HG02678 (cell line): ENCODE results near the gene MRPL54.

Source experiments
- ATAC-seq: cut with Tn5 transposase; IDR thresholded peaks from one replicate; pipeline ENCODE4 v1.9.1; 2021; ENCODE audit warnings: mild to moderate bottlenecking, moderate library complexity; ENCODE audit not compliant: unreplicated experiment

The MRPL54 gene

GRCh38 chr19:3762501-3763459 is at the start of gene MRPL54:
MRPL54 (plus strand) TSS chr19:3762682; CDS start chr19:3762701, 19 bp downstream.
- peak; percentile 81 for ATAC-seq

- ATAC-seq: no peak
Measured at GRCh38 chr19:3716147-3716668, 46.3 kb upstream of the MRPL54 start.

DNA sequence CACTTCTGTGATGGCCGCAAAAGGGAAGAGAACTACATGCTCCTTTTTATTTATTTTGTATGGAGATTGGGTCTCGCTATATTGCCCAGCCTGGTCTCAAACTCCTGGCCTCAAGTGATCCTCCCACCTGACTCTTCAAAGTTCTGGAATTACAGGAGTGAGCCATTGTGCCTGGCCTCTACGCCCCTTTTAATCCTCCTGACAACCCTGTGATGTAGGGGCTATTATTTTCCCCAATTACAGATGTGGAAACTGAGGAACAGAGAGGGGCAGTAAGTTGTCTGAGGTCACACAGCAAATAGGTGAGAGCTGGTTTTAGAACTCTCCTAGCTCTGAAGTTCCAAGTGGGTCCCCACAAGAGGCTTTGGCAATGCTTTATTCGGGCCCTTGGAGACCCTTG is 42.6 kb upstream of the MRPL54 start:
- no peak for ATAC-seq

DNA sequence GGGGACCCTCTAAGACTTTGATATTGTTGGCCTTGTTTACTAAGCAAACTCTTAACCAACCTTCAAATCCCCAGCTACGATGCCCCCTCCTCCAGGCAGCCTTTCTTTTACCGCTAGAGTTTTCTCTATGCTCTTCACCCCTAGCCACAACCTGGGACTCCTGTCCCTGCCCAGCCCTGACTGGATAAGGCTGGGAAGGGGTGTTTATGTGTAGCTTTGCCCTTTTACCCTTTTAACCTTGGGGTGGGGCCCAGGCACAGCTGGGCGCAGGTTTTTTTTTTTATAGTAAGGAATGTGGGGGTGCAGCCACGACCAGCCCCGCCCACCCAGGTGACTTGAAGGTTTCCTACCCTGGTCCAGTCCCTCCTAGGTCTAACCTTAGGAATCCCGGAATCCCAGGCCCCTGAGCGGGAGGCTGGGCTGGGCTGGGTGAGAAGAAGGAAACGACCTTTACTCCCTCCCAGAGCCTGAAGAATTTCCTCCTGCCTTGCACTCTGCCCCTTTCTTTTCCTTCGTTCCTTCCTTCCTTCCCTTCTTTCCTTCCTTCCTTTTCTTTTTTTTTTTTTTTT is 42.0 kb upstream of the MRPL54 start:
- no peak for ATAC-seq

DNA sequence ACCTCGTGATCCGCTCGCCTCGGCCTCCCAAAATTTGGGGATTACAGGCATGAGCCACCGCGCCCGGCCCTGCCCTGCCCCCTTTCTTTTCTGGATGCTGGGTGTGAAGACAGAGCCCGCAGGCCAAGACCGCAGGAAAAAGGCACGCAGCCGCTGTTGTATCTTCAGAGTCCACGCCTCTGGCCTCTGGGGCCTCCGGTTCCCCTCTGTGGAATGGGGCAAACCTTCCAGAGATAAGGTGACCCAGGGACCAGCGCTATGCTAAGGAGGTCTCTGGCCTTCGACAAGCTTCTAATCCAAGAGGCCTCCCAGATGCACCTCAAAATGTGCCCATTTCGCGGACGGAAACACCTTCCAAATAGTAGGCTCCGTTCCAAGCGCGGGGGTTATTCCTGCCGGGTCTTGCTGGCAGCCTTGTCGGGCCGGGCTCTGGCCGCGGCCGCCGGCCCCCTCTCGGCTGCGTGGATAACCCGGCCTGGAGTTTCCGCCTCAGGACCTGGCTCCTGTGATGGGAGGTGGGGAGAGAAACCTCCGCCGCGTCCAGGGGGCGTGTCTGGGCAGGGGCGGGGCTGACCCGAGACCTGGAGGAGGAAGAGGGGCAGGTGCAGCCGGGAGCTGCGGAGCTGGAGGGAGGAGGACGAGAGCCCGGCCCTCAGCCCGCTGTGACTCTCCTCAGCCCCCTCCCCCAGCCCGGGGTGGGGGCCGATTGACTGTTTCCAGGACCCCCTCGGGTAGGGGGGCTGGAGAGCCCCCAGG is 41.2 kb upstream of the MRPL54 start:
- ATAC-seq: no peak

GRCh38 chr19:3721887-3722442 is 40.5 kb upstream of the MRPL54 start:
- ATAC-seq: no peak

- no peak for ATAC-seq
Measured at GRCh38 chr19:3722443-3723109, 39.9 kb upstream of the MRPL54 start.

- no peak for ATAC-seq
Measured at GRCh38 chr19:3723110-3723488, 39.4 kb upstream of the MRPL54 start.

DNA sequence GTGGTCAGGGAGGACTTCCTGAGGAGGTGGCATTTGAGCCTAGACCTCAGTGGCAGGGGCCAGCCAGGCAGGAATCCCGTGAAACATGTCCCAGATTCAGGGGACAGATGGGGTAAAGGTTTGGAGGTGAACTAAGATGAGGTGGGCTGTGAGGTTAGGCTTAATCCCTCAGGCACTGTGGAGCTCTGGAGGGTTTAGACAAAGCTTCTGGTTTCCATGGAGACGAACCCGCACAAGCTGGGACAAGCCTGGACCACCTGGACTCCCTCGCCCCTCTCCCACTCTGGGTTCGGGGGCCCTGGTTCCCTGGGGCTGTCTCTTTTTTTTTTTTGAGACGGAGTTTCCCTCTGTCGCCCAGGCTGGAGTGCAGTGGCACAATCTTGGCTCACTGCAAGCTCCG is 38.6 kb upstream of the MRPL54 start:
- no peak for ATAC-seq

GRCh38 chr19:3725121-3725520 is 37.4 kb upstream of the MRPL54 start:
- ATAC-seq: no peak

- no peak for ATAC-seq
Measured at GRCh38 chr19:3725640-3726310, 36.7 kb upstream of the MRPL54 start.

DNA sequence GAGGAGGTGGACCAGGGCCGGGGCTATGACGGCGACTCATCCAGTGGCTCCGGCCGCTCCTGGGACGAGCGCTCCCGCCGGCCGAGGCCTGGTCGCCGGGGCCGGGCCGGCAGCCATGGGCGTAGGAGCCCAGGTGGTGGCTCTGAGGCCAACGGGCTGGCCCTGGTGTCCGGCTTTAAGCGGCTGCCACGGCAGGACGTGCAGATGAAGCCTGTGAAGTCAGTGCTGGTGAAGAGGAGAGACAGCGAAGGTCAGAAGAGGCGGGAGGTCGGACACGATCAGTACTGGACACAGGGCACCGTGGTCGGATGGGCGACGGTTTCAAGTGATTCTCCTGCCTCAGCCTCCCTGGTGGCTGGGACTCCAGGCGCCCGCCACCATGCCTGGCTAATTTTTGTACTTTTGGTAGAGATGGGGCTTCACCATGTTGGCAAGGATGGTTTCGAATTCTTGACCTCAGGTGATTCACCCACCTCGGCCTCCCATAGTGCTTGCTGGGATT is 32.0 kb upstream of the MRPL54 start:
- no peak for ATAC-seq

DNA sequence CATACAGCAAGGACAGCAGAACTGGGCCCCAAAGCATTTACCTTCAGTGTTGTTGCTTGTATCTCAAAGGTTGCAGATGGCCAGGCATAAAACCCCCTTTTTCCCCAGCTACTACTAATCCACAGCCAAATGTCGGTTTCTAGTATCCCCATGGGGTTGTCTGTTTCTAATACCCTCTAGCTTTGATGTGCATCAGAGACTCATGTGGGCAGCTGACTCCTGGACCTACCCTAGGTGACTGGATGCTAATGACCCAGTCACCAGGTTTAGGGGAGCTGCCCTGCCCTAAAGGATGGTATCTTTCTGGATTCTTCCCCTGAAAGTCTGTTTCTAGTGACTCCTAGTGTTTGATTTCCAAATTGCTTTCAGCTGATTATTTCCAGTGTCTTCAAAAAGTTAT is 30.4 kb upstream of the MRPL54 start:
- no peak for ATAC-seq

- no peak for ATAC-seq
Measured at GRCh38 chr19:3733549-3734309, 28.8 kb upstream of the MRPL54 start.

DNA sequence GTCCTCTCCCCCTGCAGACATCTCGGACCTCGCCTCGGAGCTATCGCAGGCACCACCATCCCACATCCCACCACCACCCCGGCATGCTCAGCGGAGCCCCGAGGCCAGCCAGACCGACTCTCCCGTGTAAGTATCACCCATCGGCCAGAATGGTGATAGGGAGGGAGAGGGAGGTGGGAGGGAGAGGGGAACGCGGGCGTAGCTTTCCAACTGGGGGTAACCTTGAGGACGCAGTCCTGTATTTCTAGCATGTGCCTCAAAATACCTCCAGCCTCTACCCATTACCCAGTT is 28.2 kb upstream of the MRPL54 start:
- ATAC-seq: no peak

DNA sequence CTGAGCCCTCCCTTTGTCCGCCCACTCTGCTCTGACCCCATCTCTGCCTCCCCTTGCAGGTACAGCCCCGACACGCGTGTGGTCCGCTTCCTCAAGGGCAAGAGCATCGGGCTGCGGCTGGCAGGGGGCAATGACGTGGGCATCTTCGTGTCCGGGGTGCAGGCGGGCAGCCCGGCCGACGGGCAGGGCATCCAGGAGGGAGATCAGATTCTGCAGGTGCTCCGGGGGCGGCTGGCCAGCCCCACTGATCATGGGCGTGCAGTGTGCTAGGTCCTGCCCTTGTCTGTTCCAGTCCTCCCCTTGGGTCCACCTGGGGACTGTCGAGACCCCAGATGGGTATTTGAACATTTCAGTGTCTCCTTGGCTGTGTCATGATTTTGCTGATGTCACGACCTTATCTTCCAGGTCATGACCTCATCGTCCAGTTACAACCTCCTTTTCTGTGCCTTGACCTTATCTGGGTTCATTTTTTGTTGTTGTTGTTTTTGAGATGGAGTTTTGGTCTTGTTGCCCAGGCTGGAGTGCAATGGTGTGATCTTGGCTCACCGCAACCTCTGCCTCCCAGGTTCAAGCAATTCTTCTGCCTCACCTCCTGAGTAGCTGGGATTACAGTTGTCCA is 26.3 kb upstream of the MRPL54 start:
- ATAC-seq: no peak

GRCh38 chr19:3737487-3738205 is 24.8 kb upstream of the MRPL54 start:
- no peak for ATAC-seq
